Fibroblast of skin of left quadriceps (primary cell): ENCODE results near the gene CDK5RAP2.
"Not testable (repeated sequence)": the region's sequence is repeated elsewhere in the genome, so short reads cannot be mapped to it uniquely, and the experiment has no call there.

Experiments
- DNase-seq, 2 experiments: peaks; one replicate each; pipeline ENCODE4 v3.0.0-alpha.2; 2013; ENCODE audit warnings: low read depth in 2 of 2

Gene CDK5RAP2

DNA sequence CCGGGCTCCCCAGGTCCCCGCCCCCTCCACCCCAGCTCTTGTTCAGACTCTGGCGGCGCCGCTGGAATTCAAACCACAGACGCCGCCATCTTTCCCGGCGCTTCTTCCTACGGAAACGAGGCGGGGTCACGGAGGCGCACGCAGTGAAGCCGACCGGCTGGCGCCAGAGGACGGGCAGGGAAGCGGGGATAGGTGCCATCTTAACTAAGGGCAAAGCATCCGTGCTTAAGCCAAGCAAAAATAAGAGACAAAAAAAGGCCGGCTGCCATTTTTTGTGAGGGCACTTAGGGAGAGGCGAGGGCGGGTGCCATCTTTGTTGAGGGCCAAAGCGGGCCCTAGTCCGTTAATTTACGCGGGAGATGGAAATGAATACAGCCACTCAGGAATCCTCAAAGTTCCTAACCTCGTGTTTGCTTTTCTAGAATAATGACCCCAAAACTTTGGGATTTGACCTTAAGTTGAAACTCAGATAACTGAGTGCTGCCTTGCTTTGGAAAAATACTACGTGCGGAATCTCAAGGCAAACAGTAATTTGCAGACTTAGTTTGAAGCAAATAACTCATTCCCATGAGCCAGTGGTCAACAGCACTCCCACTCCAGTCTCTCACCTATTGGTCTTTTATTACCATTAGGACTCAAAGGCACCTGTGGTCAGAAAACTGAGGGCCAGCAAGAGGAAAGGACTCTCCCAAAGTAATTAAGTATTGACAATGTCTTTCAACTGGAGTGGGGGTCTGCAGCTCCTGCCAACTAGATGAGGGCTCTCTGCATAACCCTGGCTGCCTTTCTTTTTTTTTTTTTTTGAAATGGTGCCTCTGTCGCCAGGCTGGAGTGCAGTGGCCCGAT, at the start of gene CDK5RAP2:
TSS of gene CDK5RAP2 (minus strand) at position 117 of the 846 bp plus-strand sequence. CDS start 189 bp downstream, outside the sequence.
- DNase-seq: peak; percentile 96 to 97

- not testable (repeated sequence) for DNase-seq
Measured at GRCh38 chr9:120628925-120629497, 49.0 kb upstream of the CDK5RAP2 start.

GRCh38 chr9:120628207-120628924, 48.4 kb upstream of the CDK5RAP2 start:
- DNase-seq: no peak

- DNase-seq: no peak
Measured at GRCh38 chr9:120627073-120627472, 47.1 kb upstream of the CDK5RAP2 start.

GRCh38 chr9:120626512-120626911, 46.5 kb upstream of the CDK5RAP2 start:
- no peak for DNase-seq

- no peak for DNase-seq
Measured at GRCh38 chr9:120625222-120625621, 45.3 kb upstream of the CDK5RAP2 start.

DNA sequence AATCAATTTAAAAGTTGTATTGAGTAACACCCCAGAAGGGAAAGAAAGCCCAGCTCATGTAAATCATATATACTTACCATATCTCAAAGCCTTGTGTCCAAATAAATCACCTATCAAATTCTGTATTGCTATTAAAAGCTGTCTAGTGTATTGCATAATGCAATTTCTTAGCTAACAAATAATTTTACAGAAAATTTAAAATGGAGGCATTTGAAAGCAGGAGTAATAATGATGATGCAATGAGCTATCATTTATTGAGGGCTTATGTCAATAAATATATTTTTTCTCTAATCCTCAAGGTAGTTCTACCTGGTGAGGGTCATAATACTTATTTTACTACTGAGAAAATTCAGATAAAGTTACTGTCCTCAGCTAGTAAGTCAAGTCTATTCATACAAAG, 42.8 kb upstream of the CDK5RAP2 start:
- DNase-seq: no peak

DNA sequence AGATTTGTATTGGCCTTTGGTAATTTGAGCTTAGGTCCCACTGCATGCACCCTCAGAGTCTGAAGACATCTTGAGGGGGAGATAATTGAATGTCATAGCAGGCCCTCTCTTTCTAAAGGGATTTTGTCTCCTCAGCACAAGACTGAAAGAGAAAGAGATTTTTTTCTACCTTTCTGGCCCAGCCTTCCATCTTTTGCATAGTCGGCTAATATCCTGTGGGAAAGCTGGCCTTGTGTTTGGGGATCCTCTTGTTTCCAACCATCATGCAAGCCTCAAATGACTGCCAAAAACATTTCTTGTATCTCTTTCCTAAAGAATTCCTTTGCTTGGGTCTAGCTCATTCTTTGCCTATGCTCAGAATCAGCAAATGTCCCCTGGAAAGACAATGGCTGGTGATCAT, 42.0 kb upstream of the CDK5RAP2 start:
- DNase-seq: no peak

DNA sequence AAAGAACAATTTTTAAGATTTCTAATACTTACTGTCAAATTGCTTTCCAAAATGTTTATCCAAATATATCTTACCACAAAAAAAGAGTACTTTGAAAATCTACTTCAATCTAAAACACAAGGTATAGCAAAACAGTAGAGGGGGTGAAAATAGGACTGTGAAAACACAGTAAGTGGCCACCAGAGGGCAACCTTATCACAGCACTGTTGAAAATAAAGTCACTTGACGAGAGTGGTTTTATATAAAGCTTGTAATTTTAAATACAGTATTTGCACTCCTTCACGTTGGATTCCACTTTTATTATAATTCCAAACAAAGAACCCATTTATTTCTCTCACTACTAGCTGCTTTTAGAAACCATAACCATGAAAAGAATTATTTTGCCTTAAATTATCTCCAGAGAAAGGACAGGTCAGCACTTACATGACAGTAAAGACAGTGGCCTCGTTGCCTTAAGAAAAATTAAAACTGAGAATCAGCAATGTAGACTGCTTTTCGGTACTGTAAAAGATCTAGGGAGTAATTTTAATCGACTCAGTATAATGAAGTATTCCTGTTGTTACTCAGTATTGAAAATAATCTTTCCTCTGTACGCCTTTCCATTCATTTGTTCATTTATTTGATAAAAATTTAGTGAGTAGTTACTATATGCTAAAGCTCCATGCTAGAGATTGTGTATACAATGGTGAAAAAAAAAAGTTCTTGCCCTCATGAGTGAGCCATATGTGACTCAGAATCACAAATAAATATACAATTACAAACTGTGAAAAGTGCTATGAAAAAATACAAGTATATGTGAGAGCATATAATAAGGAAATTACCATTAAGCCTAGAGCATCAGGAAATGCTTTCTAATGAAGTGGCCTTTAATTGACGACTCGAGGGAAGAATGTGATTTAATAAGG, 40.0 kb upstream of the CDK5RAP2 start:
- peak; percentile 27 to 30 for DNase-seq

- DNase-seq: no peak
Measured at GRCh38 chr9:120616966-120617935, 37.3 kb upstream of the CDK5RAP2 start.

- DNase-seq: no peak
Measured at GRCh38 chr9:120612218-120612617, 32.3 kb upstream of the CDK5RAP2 start.

DNA sequence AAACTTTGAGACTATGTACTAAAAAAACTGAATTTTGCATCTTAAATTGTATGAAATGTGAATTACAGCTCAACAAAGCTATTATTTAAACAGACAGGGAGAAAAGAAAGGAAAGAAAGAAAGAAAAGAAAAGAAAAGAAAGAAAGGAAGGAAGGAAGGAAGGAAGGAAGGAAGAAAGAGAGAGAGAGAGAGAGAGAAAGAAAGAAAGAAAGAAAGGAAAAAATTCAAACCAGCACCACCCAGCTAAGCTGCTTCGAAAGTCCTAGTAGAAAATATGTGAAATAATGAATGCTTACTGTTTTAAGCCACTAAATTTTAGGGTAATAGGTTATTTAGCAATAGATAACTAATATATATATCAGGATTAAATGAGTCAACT, 31.7 kb upstream of the CDK5RAP2 start:
- DNase-seq: no peak

DNA sequence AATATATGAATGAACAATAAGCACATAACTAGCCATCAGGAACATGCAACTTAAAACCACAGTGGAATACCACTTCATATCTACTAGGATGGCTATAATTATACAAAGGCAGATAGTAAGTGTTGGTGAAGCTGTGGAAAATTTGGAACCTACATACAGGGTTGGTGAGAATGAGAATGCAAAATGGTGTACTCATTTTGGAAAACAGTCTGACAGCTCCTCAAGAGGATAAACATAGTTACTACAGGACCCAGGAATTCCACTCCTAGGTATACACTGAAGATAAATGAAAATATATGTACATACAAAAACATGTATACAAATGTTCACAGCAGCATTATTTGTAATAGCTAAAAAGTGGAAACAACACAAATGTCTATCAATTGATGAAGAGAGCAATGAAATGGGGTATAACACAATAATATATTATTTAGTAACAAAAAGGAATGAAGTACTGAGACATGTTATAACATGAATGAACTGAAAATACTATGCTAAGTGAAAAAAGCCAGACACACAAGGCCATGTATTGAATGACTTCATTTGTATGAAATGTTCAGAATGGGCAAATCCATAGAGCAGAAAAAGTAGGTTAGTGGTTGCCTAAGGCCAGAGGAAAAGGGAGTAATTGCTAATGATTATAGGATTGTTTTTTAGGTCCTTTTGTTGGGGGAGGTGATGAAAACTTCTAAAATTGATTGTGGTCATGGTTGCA, 31.2 kb upstream of the CDK5RAP2 start:
- no peak for DNase-seq

DNA sequence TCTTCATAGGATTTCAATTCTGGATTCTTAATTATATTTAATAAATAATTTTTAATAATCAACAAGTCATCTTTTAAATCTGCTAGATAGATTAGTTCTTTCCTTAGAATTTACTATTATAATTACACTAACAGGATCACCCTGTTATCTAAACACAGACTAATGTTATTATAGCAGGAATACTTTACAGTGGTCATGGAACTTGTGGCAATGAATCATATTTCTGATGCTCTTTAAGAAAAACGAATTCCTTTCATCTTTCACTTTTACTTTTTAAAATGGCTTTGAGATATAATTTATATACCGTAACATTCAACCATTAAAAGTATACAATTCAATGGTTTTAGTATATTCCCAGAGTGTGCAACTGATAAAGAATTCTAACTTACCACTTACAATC, 29.7 kb upstream of the CDK5RAP2 start:
- DNase-seq: no peak

GRCh38 chr9:120608421-120608820, 28.5 kb upstream of the CDK5RAP2 start:
- DNase-seq: no peak

DNA sequence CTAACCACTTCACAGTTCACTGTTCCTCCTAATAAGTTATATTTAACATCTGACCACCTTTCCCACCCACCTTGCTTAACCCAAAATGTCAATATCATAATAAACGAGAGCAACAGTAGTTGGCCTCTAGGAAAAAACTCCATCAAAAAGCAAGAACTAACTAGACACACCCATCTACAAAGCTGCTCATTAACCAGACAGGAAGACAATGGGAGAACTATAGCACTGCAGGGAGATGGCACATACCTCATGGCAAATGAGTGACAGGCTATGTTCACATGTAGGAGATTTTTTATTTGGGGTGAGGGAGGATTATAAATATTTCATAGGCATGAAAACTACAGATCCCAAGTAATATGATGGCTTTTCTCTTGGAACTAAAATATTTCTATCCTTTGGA, 23.6 kb upstream of the CDK5RAP2 start:
- DNase-seq: no peak

- DNase-seq: no peak
Measured at GRCh38 chr9:120603010-120603409, 23.0 kb upstream of the CDK5RAP2 start.

GRCh38 chr9:120593955-120594277, 13.9 kb upstream of the CDK5RAP2 start:
- DNase-seq: no peak

DNA sequence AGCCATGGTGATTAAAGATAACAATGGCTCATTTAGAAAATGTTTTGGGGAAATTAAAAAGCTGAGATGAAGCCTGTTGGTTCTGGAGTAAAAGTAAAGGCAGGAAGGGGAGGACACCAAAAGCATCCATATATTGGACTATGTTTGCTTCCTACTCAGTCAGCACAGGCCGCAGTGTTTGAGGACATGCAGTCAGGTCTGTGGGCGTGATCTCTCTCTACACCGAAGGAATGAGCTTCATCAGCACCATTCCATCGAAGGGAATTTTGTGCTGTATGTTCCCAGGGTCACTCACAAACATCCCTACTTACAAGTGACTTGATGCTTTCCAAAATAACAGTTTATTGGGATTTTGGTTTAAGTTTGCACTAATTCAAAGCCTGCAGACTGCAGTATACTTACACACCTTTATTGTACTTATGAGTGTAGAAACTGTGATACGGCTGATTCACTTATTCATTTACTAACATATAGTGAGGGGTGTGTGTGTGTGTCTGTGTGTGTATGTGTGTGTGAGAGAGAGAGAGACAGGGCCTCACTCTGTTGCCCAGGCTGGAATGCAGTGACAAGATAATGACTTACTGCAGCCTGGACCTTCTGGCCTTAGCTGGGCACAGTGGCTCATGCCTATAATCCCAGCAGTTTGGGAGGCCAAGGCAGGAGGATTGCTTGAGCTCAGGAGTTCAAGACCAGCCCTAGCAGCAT, 13.4 kb upstream of the CDK5RAP2 start:
- DNase-seq: no peak
